NCI-H2227 treated with DMSO at 0.1 percent for 48 hours (cell line): ENCODE data around the gene CCDC154.
"Not testable (repeated sequence)": the region's sequence is repeated elsewhere in the genome, so short reads cannot be mapped to it uniquely, and the experiment has no call there.

Experiments used
- DNase-seq: peaks from one replicate; lab custom pipeline; 2025; lab: John Stamatoyannopoulos, UW

Gene CCDC154

GRCh38 chr16:1474082-1474795 lies 29.9 kb upstream of the CCDC154 start:
- DNase-seq = no peak

DNA sequence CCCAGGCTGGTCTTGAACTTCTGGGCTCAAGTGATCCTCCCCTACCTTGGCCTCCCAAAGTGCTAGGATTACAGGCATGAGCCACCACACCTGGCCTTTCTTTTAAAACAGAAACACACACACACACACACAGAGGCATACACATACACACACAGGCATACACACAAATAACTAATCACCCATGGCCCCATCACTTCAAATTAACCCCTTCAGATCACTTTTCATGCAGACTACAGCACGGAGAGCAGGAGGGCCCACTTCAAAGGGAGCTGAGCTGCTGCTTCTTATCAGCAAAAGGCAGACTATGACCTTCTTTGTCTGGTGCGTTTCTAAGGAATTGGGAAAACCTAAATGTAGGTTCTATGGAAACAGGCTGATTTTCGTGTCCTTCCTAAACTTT lies 28.6 kb upstream of the CCDC154 start:
- DNase-seq = no peak

DNA sequence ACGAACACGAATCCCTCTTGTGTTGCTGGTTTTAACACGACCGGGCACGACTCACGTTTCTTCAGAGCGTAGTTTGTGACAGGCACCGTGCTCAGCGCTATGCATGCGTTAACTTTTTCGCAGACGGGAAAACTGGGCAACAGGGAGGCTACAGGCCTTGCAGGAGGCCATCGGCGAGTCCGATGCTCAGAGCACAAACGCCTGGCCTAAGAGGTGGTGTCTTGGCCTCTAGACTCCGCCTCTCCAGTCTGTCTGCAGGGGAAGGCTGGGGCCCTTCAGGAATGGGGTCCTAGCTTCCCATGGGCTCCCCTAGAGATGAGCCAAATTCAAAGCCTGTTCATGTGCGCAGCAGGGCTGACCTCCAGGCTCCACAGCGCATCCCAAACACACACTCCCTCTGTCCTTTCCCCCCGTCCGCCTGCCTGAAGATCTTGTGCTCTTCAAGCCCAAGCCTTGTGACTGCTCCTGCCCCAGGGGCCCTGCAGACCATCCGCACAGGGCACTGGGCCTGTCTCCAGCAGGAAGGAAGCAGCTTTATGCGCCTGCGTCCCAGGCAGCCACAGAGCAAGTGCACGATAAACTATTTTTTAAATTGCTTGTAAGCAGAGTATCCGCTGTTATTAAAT lies 27.3 kb upstream of the CCDC154 start:
- DNase-seq = no peak

DNA sequence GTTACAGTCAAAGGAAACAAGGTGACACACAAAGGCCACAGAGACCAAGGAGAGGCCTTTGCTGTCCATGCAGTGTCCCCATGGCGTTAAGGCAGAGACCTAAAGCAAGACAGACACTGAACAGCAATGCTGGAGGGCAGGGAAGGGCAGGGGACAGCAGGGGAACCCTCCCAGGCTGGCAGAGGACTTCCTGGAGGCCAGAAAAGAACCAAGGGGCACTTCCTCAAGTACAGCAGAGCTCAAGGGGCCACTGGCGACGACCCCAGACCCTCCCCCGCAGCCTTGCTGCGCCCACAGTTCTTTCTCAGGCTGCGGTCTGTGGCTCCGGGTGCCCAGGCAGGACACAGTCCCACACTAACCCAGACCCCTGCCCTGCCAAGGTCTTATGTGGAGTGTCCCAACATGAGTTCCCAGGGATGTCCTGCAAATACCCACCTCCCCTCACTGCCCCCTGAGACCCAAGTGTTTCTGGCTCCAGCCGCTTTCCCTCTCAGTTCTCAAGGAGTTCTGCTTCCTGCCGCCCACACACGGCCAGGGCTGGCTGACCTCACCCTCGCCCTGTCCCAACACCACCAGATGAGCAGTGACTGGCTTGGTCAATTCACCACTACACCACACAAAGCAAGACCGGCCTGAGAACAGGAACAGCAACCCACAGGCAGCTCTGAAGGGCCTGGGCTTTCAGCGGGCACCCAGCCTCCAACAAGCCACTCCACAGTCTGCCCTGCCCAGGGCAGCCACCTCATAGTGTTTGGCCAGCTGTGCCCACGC lies 26.3 kb upstream of the CCDC154 start:
- DNase-seq = no peak

- DNase-seq = no peak
These were observed 25.4 kb upstream of the CCDC154 start for GRCh38 chr16:1469693-1470201.

DNA sequence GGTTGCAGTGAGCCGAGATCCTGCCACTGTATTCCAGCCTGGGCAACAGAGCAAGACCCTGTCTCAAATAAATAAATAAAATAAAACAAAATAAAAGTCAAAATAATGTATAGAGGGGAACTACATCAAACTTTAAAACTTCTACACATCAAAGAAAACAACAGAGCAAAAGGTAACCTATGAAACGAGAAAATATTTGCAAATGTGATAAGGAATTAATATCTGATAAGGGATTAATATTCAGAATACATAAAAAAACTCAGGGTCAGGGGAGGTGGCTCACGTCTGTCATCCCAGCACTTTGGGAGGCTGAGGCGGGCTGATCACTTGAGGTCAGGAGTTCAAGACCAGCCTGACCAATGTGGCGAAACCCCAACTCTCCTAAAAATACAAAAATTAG lies 24.8 kb upstream of the CCDC154 start:
- DNase-seq = not testable (repeated sequence)

- no peak for DNase-seq
These were observed 24.1 kb upstream of the CCDC154 start for GRCh38 chr16:1468426-1468810.

- no peak for DNase-seq
These were observed 22.7 kb upstream of the CCDC154 start for GRCh38 chr16:1466968-1467521.

GRCh38 chr16:1466054-1466453 lies 21.7 kb upstream of the CCDC154 start:
- DNase-seq = no peak

DNA sequence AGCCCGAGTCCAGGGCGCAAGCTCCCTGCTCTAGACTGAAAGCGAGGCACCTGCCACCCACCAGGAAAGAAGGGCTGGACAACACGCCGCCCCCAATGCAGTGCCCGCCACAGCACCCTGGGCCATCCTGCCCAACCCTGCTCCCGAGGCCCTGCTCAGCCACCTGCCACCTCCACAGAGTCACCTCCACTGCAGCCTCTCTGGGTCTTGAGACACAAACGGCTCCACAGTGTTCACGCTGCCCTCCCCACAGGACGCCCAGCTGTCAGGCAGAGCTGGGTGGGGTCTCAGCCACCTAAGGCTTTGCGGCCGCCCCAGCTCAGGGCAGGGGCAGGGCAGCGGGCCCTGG lies 21.2 kb upstream of the CCDC154 start:
- DNase-seq = no peak

DNA sequence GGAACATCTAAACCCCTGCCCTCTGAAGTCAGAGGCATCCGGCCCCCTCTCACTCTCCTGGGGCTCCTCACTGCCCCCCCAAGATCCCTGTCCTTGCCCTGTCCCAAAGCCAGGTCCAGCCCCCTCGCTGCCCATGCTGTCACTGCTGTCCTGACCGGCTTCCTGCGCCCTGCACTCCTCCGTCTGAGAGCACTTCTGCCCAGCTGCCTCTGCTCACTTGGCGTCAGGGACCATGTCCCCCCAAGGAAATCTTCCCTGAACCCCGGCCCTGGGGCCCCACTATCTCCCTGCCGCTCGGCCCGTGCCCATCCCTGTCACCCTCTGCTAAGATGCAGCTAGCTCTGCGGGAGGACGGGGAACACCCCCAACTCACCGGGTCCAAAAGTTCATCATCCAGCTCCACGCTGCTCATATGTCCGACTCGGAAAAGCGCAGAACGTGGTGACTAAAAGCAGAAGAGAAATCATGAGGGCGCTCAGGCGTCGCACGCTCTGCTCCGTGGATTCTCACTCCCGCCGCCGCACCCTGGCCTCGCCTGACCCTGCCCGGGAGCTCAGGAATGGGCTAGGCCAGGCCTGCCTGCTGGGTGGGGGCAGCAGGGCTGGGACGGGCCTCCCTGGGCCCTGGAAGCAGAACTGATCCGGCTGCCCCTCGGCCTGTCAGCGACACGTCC lies 20.7 kb upstream of the CCDC154 start:
- no peak for DNase-seq

DNA sequence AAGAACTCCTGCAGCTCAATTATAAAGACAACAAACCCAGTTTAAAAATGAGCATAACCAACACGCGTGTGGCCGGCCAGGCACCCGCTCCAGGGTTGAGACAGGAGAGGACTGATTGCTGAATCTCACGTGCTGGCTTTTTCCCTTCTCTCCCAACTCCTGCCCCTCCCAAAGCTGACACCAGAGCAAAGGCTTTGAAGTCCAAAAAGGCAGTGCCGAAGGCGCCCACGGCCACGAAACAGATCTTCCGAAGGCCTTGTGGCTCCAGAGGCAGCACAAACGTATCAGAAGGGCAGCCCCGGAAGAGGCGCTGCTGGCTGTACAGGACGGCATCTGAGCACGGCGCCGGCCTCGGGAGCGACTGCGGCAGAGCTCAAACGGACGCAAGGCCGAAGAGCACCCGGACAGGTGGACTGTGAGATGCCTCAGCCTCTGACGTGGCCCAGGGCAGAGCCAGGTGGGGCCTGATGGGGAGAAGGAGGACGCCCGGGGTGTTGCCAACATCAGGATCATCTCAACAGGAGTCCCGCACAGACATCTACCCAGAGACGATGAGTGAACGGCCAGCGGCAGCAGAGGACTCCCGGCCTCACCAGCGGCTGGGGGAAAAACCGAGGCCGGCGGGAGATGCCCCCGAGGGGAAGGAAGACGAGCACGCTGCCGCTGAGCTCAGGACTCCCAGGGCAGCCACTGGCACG lies 20.0 kb upstream of the CCDC154 start:
- DNase-seq = no peak

DNA sequence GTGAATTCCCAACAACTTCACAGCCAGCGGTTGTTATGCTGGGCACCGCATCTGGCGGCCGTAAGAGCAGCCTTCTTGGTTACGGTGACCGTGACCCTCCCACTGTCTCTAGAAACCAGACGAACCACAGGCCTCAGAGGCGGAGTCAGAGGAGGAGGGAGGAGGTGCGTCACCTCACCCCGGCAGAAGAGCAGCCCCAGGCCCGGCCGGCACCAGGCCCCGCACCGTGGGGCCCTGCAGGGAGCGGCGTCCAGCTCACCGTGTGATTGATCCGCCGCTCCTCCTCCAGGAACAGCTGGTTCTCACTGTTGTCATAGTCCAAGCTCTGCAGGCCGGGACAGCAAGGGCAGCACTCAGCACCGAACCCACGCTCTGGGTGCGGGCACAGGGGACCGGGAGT lies 16.8 kb upstream of the CCDC154 start:
- no peak for DNase-seq

GRCh38 chr16:1460602-1461138 lies 16.3 kb upstream of the CCDC154 start:
- DNase-seq = no peak

- no peak for DNase-seq
These were observed 15.6 kb upstream of the CCDC154 start for GRCh38 chr16:1459967-1460366.

DNA sequence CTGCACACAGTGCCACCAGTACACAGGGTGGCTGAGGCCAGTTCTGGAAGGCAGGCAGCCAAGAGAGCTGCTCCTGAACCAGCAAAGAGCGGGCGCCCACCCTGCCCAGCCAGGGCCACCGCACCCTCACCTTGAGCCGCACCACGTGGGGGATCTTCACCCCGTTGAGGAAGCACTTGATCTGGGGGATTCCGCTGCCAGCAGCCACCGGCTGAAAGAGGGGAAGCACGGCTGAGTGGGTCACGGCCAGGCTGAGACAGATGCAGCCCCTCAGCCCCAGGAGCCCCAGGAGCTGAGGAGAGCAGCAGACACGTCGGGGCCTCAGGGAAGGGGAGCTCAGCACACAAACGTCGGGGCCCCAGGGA lies 14.6 kb upstream of the CCDC154 start:
- no peak for DNase-seq

GRCh38 chr16:1458336-1458976 lies 14.1 kb upstream of the CCDC154 start:
- no peak for DNase-seq

DNA sequence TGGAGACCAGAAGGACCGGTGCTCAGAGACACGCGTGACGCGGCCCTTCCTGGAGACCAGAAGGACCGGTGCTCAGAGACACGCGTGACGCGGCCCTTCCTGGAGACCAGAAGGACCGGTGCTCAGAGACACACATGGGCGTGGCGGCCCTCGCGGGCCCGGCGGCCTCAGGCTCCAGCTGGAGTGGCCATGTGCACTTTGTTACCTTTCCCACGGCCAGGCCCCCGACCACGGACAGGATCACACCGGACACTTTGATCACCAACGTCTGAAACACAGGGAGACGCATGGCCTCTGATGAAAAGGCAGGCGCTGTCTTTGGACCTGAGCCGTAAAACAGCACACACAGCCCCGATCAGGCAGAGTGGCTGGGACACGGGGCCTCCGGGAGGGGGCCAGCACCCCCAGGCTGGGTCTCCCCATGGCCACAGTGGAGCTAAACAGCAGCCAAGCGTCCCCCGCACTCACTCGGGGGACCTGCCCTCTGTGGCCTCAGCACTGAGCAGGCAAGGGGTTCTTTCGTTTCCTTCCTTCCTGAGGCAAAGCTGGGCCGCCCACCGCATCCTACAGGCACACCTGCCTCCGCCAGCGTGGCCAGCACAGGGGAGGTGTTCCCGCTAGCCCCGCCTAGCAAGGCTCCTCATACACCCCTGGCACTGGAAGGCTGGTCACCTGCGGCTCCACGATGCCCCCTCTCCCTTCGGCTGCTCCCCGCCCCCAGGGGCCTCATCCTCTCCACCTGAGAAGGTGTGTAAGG lies 13.3 kb upstream of the CCDC154 start:
- DNase-seq = no peak

GRCh38 chr16:1456951-1457350 lies 12.6 kb upstream of the CCDC154 start:
- DNase-seq = no peak
